Activated T-helper 1 cell treated with Interleukin-2 at 50 U/mL for 16 hours (primary cell): Measurements from ENCODE around the gene TPSG1.
"Not testable (repeated sequence)": the region's sequence is repeated elsewhere in the genome, so short reads cannot be mapped to it uniquely, and the experiment has no call there.

ENCODE experiments used
- DNase-seq: peaks from one replicate; pipeline ENCODE4 v3.0.0-alpha.2; 2020; ENCODE audit warnings: low read depth

TPSG1 gene

DNA sequence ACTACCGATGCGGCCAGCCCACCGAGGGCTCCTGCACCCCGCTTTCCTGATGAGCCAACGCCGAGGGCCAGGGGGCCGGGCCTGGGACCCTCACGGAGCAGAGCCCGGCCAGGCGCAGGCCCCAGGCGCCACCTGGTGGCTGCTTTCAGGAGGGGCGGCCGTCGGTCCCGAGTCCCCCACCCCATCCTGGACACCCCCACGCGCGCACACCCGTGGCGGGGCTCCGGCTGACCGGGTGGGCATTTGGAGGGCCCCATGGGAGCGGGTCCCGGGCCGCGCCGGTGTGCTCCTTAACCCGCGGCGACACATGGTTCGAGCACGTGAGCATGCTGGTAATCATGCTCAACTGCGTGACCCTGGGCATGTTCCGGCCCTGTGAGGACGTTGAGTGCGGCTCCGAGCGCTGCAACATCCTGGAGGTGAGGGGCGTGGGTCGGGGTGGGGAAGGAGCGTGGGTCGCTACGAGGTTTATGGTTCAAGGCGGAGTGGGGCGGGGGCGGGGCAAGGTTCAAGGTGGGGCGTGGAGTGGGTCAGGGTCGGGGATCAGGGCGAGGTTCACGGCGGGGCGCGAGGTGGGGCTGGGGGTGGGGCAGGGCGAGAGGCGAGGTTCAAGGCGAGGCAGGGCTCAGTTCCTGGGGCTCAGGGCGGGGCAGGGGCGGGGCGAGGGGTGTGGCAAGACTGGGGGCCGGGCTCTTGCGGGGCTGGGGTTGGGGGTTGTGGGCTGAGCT is 30.2 kb downstream of the TPSG1 start:
- DNase-seq = no peak

DNA sequence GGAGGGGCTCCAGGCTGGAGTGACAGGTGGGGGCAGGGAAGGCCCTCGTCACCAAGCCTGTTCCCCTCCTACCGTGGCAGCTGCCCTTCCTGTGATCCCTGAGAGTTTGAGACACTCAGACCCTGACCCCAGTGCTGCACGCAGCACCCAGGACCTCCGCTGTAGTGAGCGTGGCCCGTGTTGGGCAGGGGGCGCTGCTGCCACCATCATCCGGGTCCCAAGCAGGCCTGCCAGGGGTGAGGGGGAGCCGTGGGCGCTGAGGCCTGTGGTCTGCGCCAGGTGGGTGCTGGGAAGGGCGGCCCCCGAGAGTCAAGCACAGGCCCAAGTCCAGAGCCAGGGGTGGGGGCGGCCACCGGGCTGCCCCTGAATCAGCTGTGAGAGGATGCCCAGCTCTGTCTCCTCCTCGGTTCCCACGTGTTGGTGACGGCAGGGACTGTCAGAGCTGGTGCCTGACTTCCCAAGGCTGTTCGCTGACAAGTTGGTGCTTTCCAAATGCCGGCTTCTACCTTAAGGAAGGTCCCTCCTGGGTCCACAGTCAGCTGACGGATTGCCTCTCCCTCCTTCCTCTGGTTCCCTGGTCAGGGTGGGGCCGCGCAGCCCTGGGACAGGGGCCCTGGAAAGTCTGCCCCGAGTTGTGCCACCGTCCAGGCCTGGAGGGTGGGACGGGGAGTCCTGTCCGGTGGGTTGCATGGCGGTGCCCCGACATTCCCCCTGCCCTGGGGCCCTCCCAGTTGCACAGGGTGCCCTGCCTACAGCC is 31.1 kb downstream of the TPSG1 start:
- no peak for DNase-seq

DNA sequence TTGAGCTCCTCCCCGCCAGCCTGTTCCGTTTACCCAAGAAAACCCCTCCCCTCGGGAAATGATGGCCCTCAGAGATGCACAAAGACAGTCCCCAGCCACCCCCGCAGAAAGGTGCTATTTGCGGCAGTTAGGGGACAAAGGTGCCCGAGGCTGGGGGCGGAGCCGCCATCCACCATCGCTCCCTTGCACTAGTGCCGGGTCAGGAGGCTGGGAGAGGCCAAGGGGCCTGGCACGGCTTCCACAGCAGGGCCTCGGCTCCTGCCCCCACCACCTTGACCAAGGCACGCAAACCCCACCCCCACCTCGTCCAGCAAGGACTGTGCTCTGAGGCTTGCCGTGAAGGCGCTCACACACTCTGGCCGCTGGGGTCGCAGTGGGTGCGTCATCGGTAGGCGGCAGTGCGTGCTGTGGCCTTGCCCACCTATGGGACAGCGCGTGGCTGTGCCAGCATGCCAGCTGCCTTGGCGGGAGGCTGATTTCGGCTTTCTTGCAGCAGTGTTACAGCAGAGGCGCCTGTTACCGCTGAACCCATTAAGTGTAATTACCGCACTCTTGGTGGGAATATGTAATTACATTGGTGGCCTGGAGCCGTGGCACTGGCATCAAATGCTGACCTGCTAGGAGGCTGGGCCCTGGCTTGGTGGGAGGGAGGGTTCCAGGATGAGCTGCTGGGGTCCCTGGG is 31.8 kb downstream of the TPSG1 start:
- DNase-seq = no peak

GRCh38 chr16:1192384-1193073 is 32.5 kb downstream of the TPSG1 start:
- DNase-seq = no peak

DNA sequence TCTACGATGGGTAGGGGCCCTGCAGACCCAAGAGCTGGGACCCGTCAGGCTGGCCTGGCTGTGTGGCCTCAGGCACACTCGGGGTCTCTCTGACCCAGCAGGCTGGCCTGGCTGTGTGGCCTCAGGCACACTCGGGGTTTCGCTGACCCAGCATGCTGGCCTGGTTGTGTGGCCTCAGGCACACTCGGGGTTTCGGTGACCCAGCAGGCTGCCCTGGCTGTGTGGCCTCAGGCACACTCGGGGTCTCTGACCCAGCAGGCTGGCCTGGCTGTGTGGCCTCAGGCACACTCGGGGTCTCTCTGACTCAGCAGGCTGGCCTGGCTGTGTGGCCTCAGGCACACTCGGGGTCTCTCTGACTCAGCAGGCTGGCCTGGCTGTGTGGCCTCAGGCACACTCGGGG is 34.3 kb downstream of the TPSG1 start:
- not testable (repeated sequence) for DNase-seq

DNA sequence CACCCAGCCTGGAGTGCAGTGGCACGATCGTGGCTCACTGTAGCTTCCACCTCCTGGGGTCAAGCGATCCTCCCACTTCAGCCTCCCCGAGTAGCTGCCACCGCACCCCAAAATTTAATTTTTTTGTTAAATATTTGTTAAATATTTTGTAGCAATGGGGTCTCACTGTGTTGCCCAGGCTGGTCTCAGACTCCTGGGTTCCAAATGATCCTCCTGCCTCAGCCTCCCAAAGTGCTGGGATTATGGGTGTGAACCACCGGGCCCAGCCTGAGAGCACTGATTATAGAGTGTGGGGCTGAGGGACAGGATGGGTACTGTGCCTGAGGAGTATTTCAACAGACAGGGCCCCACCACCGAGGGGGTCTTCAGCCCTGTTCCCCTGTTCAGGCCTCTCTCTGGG is 35.6 kb downstream of the TPSG1 start:
- no peak for DNase-seq

GRCh38 chr16:1188432-1189189 is 36.5 kb downstream of the TPSG1 start:
- peak; percentile 24 for DNase-seq

DNA sequence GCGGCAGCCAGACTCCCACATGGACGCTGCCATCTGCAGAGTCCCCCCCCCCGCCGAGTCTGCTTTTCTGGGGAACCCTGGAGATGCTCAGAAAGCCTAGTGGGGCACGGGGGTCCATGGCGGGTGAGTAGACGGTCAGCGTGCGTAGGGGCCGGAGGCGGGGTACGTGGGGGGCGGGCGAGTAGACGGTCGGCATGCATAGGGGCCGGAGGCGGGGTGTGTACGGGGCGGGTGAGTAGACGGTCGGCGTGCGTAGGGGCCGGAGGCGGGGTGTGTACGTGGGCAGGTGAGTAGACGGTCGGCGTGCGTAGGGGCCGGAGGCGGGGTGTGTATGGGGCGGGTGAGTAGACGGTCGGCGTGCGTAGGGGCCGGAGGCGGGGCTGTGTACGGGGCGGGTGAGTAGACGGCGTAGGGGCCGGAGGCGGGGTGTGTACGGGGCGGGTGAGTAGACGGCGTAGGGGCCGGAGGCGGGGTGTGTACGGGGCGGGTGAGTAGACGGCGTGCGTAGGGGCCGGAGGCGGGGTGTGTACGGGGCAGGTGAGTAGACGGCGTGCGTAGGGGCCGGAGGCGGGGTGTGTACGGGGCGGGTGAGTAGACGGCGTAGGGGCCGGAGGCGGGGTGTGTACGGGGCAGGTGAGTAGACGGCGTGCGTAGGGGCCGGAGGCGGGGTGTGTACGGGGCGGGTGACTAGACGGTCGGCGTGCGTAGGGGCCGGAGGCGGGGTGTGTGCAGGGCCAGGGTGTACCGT is 39.4 kb downstream of the TPSG1 start:
- DNase-seq = not testable (repeated sequence)

GRCh38 chr16:1184980-1185379 is 40.1 kb downstream of the TPSG1 start:
- DNase-seq = no peak

DNA sequence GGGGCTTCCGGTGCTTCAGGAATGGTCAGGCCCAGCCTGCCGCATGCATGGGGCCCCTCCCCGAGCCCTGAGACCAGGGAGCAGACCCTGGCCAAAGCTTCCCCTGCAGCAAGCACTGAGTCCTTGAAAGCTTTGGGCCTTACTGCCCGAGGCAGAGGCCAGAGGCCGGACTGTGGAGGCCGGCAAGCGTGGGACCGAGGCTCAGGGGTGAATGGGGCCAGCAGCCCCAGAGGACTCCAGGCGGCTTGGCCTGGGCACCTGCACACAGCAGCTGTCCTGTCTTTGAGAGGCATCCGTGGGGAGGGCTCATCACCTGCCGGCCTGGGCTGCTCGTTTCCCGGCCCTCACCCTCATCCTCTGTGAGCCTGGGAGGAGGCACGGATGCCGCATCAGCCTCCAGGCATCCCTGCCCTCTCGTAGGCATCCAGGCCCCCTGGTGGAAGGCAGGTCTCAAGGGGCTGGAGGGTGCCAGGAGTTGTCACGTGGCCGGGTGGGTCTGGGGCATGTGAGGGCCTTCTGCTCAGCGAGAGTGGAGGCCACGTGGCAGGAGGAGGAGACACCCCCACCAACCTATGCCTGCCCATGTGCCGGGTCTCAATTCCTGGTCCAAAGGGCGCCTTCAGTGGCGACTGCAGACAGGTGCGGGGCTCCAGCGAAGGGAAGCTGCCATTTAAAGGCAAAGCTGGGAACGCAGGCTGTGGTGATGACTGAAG is 40.8 kb downstream of the TPSG1 start:
- no peak for DNase-seq

- DNase-seq = no peak
Measured at GRCh38 chr16:1182950-1183907, 41.8 kb downstream of the TPSG1 start.

- no peak for DNase-seq
Measured at GRCh38 chr16:1182316-1182671, 42.8 kb downstream of the TPSG1 start.

- no peak for DNase-seq
Measured at GRCh38 chr16:1181404-1182315, 43.4 kb downstream of the TPSG1 start.

- DNase-seq = no peak
Measured at GRCh38 chr16:1180549-1181403, 44.3 kb downstream of the TPSG1 start.

DNA sequence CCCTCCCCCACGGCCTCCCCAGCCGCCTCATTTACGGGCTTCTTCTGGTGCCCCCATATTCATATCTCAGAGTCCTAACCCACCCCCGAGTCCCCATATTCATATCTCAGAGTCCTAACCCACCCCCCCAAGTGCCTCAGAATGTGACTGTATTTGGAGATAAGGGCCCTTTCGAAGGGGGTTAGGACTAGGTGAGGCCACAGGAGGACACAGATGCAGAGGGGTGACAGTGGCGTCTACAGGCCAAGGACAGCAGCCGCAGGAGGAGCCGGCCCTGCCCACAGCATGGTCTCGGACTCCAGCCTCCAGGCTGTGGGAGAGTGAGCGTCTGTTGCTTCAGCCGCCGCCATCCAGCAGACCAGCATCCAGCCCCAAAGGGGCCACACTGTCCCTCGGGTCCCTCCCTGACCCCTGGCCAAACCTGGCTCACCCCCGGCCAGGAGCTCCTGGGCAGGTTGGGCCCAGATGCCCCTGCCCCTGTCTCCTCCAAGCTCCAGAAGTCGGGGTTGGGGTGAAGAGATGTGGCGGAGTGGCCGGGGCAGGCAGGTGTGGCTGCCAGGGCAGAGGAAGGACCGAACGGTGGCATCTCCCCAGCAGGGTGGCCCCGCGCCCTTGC is 46.7 kb downstream of the TPSG1 start:
- no peak for DNase-seq

DNA sequence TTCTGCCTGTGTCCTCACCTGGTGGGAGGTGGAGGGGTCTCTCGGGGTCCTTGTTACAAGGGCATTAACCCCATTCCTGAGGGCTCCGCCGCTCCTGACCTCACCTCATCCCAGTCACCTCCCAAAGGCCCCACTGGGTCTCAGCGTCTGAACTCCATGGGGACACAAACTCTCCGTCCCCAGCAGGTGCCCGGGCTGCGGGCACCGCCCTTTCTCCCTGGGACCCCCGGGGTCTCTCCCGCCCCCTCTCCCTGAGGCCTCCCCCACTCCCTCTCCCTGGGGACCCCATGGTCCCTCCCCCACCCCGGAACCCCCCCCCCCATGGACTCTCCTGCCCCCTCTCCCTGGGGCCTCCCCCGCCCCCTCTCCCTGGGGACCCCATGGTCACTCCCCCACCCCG is 47.3 kb downstream of the TPSG1 start:
- no peak for DNase-seq

GRCh38 chr16:1177053-1177452 is 48.0 kb downstream of the TPSG1 start:
- no peak for DNase-seq
